K562 (cell line): ENCODE results near the gene STARD13. TPM values are rescaled to one million over a fixed set of nuclear protein-coding genes. Genes with fewer than 3 reads are reported as not detected.

Experiments
- ATAC-seq: fragments of 200-7000 bp; cut with Tn5 transposase; 3 replicates; pipeline ENCODE4 v1.9.1; 2020; ENCODE audit warnings: moderate library complexity
- BruUV-seq: library from RNA; stranded (reverse); fragments of 400-500 nt; replicated peaks from 2 replicates; lab custom pipeline; 2021; lab: Mats Ljungman, UMichigan
- CTCF ChIA-PET: fragments of 300-600 bp; formaldehyde crosslinking; extraction: SDS; loops from one replicate; lab custom pipeline; 2021; ENCODE audit warnings: low intra/inter-chr PET ratio; lab: Yijun Ruan, JAX
- POLR2A ChIA-PET: fragments of 300-600, 350-650 bp; sonication (Branson Sonifier 250); formaldehyde crosslinking; extraction: SDS; loops from one replicate; lab custom pipeline; 2021; ENCODE audit warnings: antibody characterized with exemption, inconsistent platforms; lab: Yijun Ruan, JAX
- DNase-seq, 4 experiments: peaks; one replicate each; pipeline versions ENCODE4 v3.0.0 to v3.0.0-alpha.2; 2011 to 2018; ENCODE audit warnings: low spot score in 3 of 4, mixed read lengths in 3 of 4; ENCODE audit errors: extremely low read depth in 1 of 4
- FAIRE-seq: peaks from 2 replicates; lab custom pipeline; 2011; peaks lifted over from hg19 to GRCh38; lab: Jason Lieb, UNC
- H2AFZ ChIP-seq: 2 replicates; pipeline ENCODE4 v1.6.0; 2011; ENCODE audit warnings: low read depth, low read length, control low read depth, inconsistent platforms
- H3K27ac ChIP-seq: fragments of 200-600 bp; 3 replicates; pipeline ENCODE4 v1.8.0; 2011; ENCODE audit warnings: low read depth, mild to moderate bottlenecking, control low read depth, inconsistent platforms, low read length, moderate library complexity, mixed read lengths; ENCODE audit errors: extremely low read depth
- H3K27me3 ChIP-seq, 2 experiments: fragments of 300-600 bp in 1 of 2; 2 replicates in 1 of 2; 3 replicates in 1 of 2; pipeline versions ENCODE4 v1.6.0 to v1.8.0; 2011; ENCODE audit warnings: inconsistent platforms in 2 of 2, low read length in 2 of 2, mild to moderate bottlenecking in 1 of 2, mixed read lengths in 1 of 2, moderate library complexity in 1 of 2; ENCODE audit not compliant: control insufficient read depth in 2 of 2, insufficient read depth in 2 of 2
- H3K36me3 ChIP-seq: fragments of 300-600 bp; 3 replicates; pipeline ENCODE4 v1.8.0; 2011; ENCODE audit warnings: mild to moderate bottlenecking, low read length, inconsistent platforms; ENCODE audit not compliant: control insufficient read depth, insufficient read depth
- H3K4me1 ChIP-seq, 2 experiments: fragments of 200-600 bp in 1 of 2; replicated peaks in 1 of 2; 2 replicates in 1 of 2; 3 replicates in 1 of 2; pipeline versions ENCODE4 v1.5.1 to v1.8.0; 2011; ENCODE audit warnings: inconsistent platforms in 2 of 2, low read length in 2 of 2, mild to moderate bottlenecking in 1 of 2, mixed read lengths in 1 of 2, moderate library complexity in 1 of 2; ENCODE audit not compliant: control insufficient read depth in 2 of 2, insufficient read depth in 2 of 2
- H3K4me2 ChIP-seq: 2 replicates; pipeline ENCODE4 v1.6.1; 2011; ENCODE audit warnings: low read length, control low read depth, inconsistent platforms, mixed read lengths; ENCODE audit not compliant: insufficient read depth
- H3K4me3 ChIP-seq: fragments of 200-600 bp; sonication (generic), shearing (Covaris generic); 2 replicates; pipeline ENCODE4 v1.5.1; 2016; ENCODE audit warnings: control low read depth, inconsistent platforms
- H3K79me2 ChIP-seq: fragments of 200-600 bp; 3 replicates; pipeline ENCODE4 v1.8.0; 2011; ENCODE audit warnings: low read length, inconsistent platforms; ENCODE audit not compliant: control insufficient read depth, insufficient read depth
- H3K9ac ChIP-seq, 2 experiments: 2 replicates each; pipeline versions ENCODE4 v1.6.0 to v1.6.1; 2011; ENCODE audit warnings: low read depth in 2 of 2, low read length in 2 of 2, control low read depth in 1 of 2, inconsistent platforms in 1 of 2, mild to moderate bottlenecking in 1 of 2, mixed read lengths in 1 of 2; ENCODE audit not compliant: insufficient read depth in 1 of 2
- H3K9me1 ChIP-seq: one replicate; pipeline ENCODE4 v1.6.0; 2011; ENCODE audit warnings: inconsistent platforms, mild to moderate bottlenecking, low read length, moderate library complexity; ENCODE audit not compliant: control insufficient read depth, insufficient read depth
- H3K9me3 ChIP-seq: replicated peaks from 2 replicates; pipeline ENCODE4 v1.5.1; 2011; ENCODE audit warnings: low read depth, low read length, inconsistent platforms; ENCODE audit not compliant: control insufficient read depth, insufficient read depth
- H4K20me1 ChIP-seq: replicated peaks from 2 replicates; pipeline ENCODE4 v1.6.1; 2011; ENCODE audit warnings: low read length, inconsistent platforms, mixed read lengths; ENCODE audit not compliant: control insufficient read depth, insufficient read depth
- CBFA2T2 ChIP-seq: fragments of 450-650 bp; conservative IDR thresholded peaks from 2 replicates; pipeline ENCODE4 v1.6.1; 2017; ENCODE audit warnings: mild to moderate bottlenecking
- CTCF ChIP-seq, 3 experiments: IDR thresholded peaks in 2 of 3; conservative IDR thresholded peaks in 1 of 3; 2 replicates each; pipeline ENCODE4 v1.5.1; 2011 to 2012; ENCODE audit warnings: low read length in 3 of 3, mild to moderate bottlenecking in 3 of 3, control low read depth in 2 of 3, improper control_type of control experiment in 1 of 3, inconsistent platforms in 1 of 3, low read depth in 1 of 3, mixed read lengths in 1 of 3, moderate library complexity in 1 of 3; ENCODE audit not compliant: insufficient read depth in 2 of 3
- HNRNPK ChIP-seq: fragments of 200-400 bp; formaldehyde crosslinking; IDR thresholded peaks from one replicate; pipeline ENCODE4 v1.6.1; 2018; ENCODE audit warnings: mild to moderate bottlenecking, low read depth, low read length; ENCODE audit not compliant: poor library complexity, severe bottlenecking
- KLF13 ChIP-seq: fragments of 450-650 bp; IDR thresholded peaks from 2 replicates; pipeline ENCODE4 v1.6.1; 2016; ENCODE audit warnings: missing genetic modification characterization, low read depth, mild to moderate bottlenecking, missing compliant biosample characterization, moderate library complexity, borderline replicate concordance
- PYGO2 ChIP-seq: fragments of 450-650 bp; IDR thresholded peaks from 2 replicates; pipeline ENCODE4 v1.6.1; 2016; ENCODE audit warnings: mild to moderate bottlenecking, missing genetic modification characterization, moderate library complexity, missing compliant biosample characterization
- SRSF3 ChIP-seq: fragments of 200-400 bp; formaldehyde crosslinking; IDR thresholded peaks from 2 replicates; pipeline ENCODE4 v1.6.1; 2016; ENCODE audit warnings: mild to moderate bottlenecking, low read length, moderate library complexity; ENCODE audit not compliant: insufficient read depth
- ZFP36 ChIP-seq: fragments of 150-350 bp; IDR thresholded peaks from 2 replicates; pipeline ENCODE4 v1.6.1; 2018; ENCODE audit warnings: low read length, low read depth; ENCODE audit not compliant: partially characterized antibody
- WGBS: fragments of 100-300 bp; shearing (Covaris generic); methylation state at CpG from one replicate; pipeline ENCODE4 v1.1.6; 2016; ENCODE audit warnings: low coverage, mixed read lengths; ENCODE audit not compliant: insufficient coverage; ENCODE audit errors: missing lambda C conversion rate; 5-methylcytosine and 5-hydroxymethylcytosine counted together
- in situ Hi-C: fragments of 300-500 bp; cut with MboI; formaldehyde crosslinking; loops from 4 replicates; pipeline ENCODE4 v1.15.0; 2018; ENCODE audit warnings: inconsistent platforms, mixed read lengths
- intact Hi-C: fragments of 100-400 bp; cut with micrococcal nuclease; formaldehyde crosslinking; loops from 2 replicates; pipeline ENCODE4 v1.14.2; 2022
- polyA plus RNA-seq, 8 experiments: library from polyadenylated mRNA; depleted of rRNA in 4 of 8; stranded (reverse) in 5 of 8; unstranded in 3 of 8; fragments of >200 nt; fragmentation: Nextera tagmentation in 2 of 8; fragmentation: Illumina TruSeq in 1 of 8; extraction: Ambion mirVana in 2 of 8; extraction: Trizol in 1 of 8; gene quantifications; 2 replicates each; pipeline versions ENCODE4 v1.2.1 to v1.2.3, GENCODE V29; 2011 to 2014; ENCODE audit warnings: inconsistent platforms in 1 of 8, missing spikeins in 1 of 8
- total RNA-seq, 7 experiments: library from RNA; depleted of rRNA in 6 of 7; stranded (reverse); fragments of >200 nt in 6 of 7; fragmentation: Illumina TruSeq in 2 of 7; extraction: Trizol in 2 of 7; gene quantifications; 2 replicates each; pipeline versions ENCODE4 v1.2.1 to v1.2.3, GENCODE V29; 2011 to 2021; ENCODE audit warnings: low replicate concordance in 1 of 7

Gene STARD13
- total and polyA plus RNA-seq, 9 of the 15 experiments (the other 6 are each of a cell fraction or from before 2014, with no cell fraction given) = 0.11 TPM; not detected in 8

GRCh38 chr13:33128134-33128533 lies 157.4 kb downstream of the STARD13 start:
- POLR2A ChIA-PET = no interaction called here
- Histone ChIP-seq H3K4me1 (no peaks in the 10 kb centered on the region; a peak in 1 of 5 replicates), H3K27me3 (peaks cover 0 to 12% of the 10 kb centered on the region in 2 experiments; a peak in 2 of 5 replicates), H3K36me3 (no peaks in the 10 kb centered on the region), H2AFZ (no peak overlapping the region), H3K79me2 (no peaks in the 10 kb centered on the region), H3K9ac (no peak overlapping the region)
- FAIRE-seq = no peak
- intact Hi-C loops = no loop called here
- 0% methylated on average over 3 of the region's 4 CpGs for WGBS
- in situ Hi-C loops = no loop called here
- TF ChIP-seq SRSF3 (no peak), ZFP36 (no peak), KLF13 (tag) (no peak), CBFA2T2 (no peak), HNRNPK (no peak)
- TF ChIP-seq, all 486 proteins: peak for 0
- DNase-seq (no peak), ATAC-seq (no peak)
- Histone ChIP-seq H3K4me2 (no peak overlapping the region), H3K4me3 (no peak overlapping the region), H3K9me3 (no peaks in the 10 kb centered on the region), H4K20me1 (no peaks in the 10 kb centered on the region), H3K9me1 (no peaks in the 10 kb centered on the region), H3K27ac (no peak overlapping the region)
- no TSS peak for BruUV-seq
- CTCF ChIA-PET = no interaction called here

- CTCF ChIA-PET = no interaction called here
Observed at GRCh38 chr13:33127009-33127551, 158.5 kb downstream of the STARD13 start.

More at GRCh38 chr13:33127009-33127551, 158.5 kb downstream of the STARD13 start:
- H3K9me3 ChIP-seq = no peaks in the 10 kb centered on the region
- no TSS peak for BruUV-seq
- no peak overlapping the region for H3K4me3 ChIP-seq
- TF ChIP-seq CTCF (IDR thresholded peaks at IDR 0.05 in 2 of 3, conservative IDR thresholded peaks at IDR 0.05 in 1 of 3; ENCODE audit: insufficient read depth in 2 of 3, low read depth in 1 of 3, low read length in 3 of 3) = peak in 1 of 3 experiments; percentile 8; a peak in 1 of 6 replicates
- TF ChIP-seq PYGO2 = no peak
- TF ChIP-seq, all 486 proteins: peak for 1
- WGBS = 0% methylated on average over 8 of the region's 14 CpGs
- Histone ChIP-seq H2AFZ (no peak overlapping the region), H3K9ac (no peak overlapping the region), H3K9me1 (no peaks in the 10 kb centered on the region), H3K79me2 (no peaks in the 10 kb centered on the region), H3K36me3 (no peaks in the 10 kb centered on the region), H3K27ac (no peak overlapping the region), H3K4me1 (no peaks in the 10 kb centered on the region; a peak in 1 of 5 replicates), H3K4me2 (no peak overlapping the region), H4K20me1 (no peaks in the 10 kb centered on the region), H3K27me3 (peaks cover 0 to 12% of the 10 kb centered on the region in 2 experiments; a peak in 2 of 5 replicates)
- FAIRE-seq (no peak), ATAC-seq (peak; percentile 65), DNase-seq (peak in 1 of 4 experiments; percentile 1)
- in situ Hi-C loops = no loop called here
- intact Hi-C loops = no loop called here
- POLR2A ChIA-PET = no interaction called here
